GM21526 (cell line): Measurements from ENCODE around the gene TMEM44.
"Not testable (repeated sequence)": the region's sequence is repeated elsewhere in the genome, so short reads cannot be mapped to it uniquely, and the experiment has no call there.

ENCODE experiments used
- ATAC-seq: cut with Tn5 transposase; IDR thresholded peaks from one replicate; pipeline ENCODE4 v1.9.1; 2021; ENCODE audit warnings: moderate library complexity; ENCODE audit not compliant: unreplicated experiment, low FRiP score

TMEM44 gene

DNA sequence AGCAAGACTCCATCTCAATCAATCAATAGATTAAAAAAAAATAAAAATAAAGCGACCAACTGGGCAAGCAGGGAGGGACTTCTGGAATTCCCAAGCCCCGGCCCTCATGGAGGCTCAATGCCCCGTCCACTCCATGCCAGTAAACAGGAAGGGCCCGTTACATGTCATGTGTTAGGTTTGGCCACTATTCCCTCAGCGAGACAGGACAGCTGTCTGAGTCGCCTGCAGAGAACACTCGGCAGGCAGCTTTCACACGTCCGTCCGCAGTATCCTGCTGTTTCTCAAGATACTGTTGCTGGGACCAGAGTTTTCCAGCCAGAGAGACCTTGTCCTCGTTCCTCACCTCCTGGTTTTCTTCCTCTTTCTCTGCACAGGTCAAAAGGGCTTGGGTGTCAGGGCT is 18.0 kb downstream of the TMEM44 start:
- ATAC-seq = no peak

DNA sequence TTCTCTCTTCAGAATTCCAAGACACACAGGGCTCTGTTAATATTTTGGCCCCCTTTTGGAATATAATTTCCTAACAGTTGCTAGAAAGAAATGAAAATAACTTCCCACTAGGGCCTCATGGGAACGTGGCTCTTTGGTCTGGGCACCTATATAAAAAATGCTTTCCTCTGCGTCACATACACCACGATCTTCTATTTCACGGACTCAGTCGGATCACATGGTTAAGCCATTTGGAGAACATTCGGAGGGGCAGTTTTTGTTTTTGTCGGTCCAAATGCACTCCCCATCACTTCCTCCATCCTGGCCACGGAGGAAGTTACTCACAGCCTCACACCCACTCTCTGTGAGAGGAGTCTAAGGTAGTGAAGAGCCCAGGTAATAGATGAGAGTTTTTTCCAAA is 21.0 kb downstream of the TMEM44 start:
- ATAC-seq = no peak

DNA sequence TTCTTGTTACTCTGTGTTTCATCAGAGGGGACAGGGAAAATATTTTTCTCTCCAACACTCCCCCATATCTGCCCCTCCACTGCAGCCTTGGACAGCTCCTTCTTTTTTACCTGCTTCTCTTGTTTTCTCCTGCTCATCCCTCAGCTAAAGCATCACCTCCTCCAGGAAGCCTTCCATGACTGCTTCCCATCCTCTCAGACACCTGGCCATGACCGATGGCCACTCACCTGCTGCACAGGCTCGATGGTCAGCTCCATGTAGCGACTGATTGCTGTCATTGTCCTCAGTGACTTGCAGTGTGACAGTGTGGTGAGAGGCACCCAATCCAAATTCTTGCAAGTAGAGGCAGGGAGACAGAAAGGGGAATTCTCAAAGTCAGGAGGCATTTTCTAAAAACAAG is 22.5 kb downstream of the TMEM44 start:
- no peak for ATAC-seq

DNA sequence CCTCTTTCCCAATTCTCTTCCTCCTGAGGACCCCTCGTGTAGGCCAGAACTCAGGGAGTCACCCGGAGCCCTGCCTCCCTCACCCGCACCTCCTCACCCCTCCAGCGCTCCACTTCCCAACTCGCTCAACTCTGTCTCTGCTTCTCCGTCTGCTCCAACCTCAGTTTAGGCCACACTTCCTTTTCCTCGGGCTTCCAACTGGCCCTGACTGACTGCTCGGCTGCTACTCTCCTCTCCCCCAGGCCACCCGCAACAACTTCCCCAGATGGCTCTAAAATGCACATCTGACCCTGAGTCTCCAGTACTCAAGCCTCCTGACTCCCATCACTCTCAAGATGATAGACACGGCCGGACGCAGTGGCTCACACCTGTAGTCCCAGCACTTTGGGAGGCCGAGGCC is 23.6 kb downstream of the TMEM44 start:
- no peak for ATAC-seq

DNA sequence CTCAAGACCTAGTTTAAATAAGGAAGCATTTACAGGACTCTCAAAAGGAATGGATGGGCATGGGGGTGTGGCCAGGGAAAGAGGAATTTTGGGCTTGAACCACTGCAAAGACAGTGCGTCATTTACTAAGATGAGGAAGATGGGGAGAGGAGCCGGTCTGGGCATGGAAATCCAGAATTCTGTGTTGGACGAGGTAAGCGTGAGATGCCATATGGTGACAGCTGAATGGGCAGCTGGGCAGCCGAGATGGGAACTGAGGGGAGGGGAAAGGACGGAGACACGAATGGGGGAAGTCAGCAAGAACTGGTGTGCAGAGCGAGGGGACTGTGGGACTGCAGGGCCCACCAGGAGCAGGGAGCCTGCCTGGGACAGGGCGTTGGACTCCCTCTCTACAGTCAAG is 24.2 kb downstream of the TMEM44 start:
- no peak for ATAC-seq

DNA sequence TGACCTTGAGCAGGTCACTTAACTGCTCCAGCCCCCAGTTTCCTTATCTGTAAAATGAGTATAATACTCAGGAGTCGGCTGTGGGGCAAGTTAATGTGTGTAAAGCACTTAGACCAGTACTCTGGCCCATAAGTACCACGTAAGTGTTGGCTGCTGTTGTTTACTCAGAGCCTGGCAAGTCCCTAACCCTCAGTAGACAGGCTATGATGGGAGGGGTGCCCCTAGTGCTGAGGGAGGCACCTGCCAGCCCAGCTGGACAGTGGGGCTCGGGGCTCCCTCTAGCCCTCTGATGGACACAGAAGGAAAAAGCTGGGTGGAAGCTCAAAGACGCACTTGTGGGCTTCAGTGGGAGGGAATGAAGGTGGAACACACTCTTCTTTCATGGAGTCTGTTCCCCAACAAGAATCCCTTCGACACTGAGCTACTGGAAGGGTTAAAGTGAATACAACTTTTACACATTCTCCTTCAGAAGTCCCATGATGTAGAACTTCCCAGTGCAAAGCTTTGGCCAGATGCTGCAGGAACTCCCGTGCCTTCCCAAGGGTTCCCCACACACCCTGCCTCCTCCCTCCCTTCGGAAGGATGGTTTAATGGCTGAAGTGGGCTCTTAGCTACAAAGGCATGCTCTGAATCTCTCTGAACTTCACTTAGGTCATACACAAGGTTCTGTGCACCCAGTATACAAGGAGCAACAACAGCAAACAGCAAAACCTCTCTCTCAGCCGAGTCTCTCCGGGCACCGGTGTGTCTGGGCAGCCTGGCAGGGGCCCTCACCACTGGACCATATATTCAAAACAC is 25.4 kb downstream of the TMEM44 start:
- ATAC-seq = no peak

DNA sequence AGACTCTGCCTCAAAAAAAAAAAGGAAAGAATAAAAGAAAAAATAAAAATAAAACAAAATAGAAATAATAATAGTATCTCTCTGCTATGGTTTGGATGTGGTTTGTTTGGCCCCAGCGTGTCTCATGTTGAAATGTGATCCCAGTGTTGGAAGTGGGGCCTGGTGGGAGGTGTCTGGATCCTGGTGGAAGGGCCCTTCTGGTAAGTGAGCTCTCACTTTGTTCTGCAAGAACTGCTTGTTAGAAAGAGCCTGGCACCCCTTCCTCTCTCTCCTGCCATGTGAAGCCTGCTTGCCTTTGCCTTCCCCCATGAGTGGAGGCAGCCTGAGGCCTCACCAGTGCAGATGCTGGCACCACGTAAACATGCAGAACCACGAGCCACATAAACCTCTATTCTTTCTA is 26.3 kb downstream of the TMEM44 start:
- no peak for ATAC-seq

DNA sequence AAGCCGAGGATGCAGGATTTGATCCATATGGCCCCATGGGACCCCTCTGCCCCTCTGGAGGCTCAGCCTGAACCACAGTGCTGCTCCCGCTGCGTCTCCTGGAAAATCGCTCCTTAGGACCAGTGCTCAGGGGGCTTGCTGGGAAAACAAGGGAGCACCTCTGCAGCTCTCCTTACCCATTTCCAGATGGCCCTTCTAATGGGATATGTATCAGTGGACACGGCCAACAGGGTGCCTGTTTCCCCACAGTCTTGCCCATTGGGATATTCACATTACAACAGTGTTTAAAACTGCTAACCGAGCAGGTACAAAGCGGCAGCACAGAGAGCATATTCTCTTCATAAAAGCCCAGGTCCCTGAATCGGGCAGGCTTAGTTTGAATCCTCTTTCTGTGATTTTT is 27.1 kb downstream of the TMEM44 start:
- ATAC-seq = no peak

DNA sequence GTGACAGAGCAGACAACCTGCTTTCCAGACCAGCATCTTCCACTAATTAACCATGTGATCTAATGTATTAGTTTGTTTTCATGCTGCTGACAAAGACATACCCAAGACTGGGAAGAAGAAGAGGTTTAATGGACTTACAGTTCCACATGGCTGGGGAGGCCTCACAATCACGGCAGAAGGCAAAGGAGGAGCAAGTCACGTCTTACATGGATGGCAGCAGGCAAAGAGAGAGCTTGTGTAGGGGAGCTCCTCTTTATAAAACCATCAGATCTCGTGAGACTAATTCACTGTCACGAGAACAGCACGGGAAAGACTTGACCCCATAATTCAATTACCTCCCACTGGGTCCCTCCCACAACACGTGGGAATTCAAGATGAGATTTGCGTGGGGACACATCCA is 27.9 kb downstream of the TMEM44 start:
- not testable (repeated sequence) for ATAC-seq

DNA sequence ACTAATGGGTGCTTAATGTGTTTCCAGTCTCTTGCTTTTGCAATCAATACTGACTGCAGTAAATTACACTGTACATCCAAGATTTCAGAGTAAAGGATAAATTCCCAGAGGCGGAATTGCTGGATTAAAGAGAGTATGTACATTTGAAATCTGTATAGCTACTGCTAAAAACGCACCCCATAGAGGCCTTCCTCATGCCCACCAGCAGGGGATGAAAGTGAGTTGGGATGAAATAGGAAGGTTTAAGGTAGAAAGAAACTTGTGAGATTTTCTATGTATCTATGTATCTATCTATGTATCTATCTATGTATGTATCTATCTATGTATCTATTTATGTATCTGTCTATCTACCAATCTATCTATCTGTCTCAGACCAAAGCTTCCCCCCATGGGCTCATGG is 28.4 kb downstream of the TMEM44 start:
- ATAC-seq = no peak

DNA sequence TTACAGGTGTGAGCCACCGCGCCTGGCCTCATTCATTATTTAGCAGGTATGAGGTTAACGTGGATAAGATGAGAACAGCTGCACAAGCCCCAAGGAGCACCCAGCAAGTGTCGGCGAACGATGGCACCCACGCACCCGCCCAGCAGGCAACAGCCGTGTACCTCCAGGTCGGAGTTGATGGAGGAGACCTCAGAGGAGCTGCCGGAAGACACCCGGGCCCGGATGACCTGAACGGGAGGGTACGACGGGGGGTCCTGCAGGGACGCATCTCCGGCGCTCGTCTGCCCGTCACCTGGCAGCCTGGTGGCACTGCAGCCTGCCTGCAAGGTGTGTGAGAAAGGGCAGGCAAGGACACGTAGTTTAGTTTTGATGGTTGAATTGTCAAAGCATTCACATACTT is 29.1 kb downstream of the TMEM44 start:
- ATAC-seq = no peak

DNA sequence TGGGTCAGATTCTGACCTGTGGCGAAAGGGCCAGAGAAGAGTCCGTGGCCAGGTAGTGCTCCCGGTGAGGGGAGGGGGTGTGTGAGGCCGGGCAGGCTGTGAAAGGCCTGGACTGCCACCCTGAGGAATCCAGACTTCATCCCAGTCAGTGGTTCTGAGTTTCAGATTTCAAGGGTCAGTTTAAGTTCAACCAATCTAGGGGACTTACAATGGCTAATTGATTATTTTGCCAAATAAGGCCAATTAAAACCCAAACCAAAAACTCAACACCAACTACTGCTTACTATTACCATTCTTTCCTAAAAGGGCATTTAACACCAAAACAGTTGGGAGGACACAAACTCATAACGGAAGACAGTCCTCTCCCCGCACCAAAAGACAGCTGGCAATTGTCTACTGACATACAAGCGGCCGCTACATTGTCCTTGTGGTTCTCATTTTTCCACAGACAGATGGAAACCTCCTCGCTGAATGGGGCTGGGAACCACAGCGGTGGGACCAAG is 30.5 kb downstream of the TMEM44 start:
- no peak for ATAC-seq

DNA sequence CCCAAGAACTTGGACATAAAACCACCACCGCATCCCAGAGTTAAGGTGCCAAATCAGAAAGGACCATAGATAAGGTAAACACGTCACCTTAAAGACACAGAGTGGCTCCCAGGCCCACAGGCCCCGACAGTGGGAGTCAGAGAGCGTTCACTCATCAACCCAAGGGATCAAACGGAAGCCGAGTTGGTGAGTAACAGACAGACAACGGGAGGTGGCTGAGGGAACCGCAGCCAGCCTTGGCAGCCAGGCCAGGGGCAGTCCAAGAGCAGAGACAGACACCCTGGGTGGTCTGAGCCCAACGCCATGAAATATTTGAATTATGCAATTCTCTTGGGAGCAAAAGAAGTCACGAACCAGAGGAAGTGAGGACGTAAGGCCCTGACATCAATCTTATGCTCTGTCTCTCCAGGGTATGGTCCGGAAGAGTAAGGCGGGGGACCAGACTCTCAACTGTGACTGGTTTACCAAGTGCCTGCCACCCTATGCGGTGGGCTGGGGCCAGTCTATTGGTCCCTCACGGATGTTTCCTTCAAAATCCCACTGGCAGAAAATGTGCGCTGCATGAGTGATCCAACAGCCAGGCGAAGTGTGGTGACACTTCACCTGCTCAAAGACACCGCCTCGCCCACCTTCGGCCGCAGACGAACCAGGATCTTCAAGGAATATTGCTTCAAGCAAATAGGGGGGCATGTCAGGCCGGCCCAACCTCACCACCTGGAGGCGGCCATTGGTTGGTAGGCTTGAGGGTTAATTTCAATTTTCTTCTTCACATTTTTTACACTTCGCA is 34.3 kb downstream of the TMEM44 start:
- no peak for ATAC-seq

DNA sequence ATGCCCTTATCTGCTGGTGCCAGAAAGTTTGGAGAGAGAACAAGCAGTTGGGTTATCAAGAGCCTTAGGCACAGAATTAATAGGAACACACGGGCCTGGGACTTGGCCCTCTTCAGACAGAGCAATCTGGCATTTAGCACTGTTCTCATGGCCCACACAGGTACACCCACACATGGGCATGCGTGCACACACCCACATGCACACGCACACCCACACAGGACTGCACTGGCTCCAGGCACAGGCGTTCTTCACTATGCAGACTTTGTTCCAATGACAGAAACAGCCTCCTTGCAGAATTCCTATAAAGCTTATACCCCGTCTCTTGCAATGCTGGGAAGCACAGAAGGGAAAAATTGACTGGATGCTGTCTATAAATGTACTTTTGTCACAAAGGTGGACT is 36.3 kb downstream of the TMEM44 start:
- no peak for ATAC-seq

DNA sequence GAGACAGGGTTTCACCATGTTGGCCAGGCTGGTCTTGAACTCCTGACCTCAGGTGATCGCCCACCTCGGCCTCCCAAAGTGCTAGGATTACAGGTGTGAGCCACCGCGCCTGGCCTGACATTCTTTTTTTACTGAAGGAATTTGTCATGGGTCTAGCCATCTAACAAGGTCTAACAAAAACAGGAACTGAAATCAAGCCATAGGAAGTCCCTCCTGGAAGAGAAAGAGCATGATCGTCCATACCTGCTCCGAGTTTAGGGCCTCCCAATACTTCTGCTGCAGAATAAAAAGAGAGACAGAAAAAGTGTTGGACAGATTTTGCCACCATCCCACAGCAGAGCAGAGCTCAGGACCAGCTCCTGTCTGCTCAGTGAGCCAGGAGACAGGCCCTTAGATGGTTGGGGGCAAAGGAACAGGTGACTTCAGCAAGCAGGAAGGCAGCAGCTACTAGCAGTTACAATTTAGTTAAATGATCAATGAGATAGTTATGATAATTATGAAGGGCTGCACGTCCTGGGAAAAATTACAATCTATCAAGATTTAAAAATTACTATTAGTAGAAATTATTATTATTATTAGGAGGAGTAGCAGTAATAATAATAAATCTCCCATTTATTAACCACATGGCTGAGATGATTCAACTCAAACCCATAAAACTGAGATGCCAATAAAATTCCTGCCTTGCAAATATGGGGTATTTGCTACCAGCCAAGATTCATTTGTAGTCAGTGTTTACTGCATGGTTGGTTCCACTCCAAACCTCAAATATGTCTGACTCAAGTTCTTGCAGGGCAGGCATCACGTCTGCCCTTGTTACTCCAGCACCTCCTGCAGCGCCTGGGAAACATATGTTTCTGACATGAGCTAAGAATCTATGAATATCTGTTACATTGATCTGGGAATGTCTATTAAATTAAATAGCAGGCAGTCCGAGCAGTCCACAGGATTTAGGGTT is 40.1 kb downstream of the TMEM44 start:
- ATAC-seq = no peak

DNA sequence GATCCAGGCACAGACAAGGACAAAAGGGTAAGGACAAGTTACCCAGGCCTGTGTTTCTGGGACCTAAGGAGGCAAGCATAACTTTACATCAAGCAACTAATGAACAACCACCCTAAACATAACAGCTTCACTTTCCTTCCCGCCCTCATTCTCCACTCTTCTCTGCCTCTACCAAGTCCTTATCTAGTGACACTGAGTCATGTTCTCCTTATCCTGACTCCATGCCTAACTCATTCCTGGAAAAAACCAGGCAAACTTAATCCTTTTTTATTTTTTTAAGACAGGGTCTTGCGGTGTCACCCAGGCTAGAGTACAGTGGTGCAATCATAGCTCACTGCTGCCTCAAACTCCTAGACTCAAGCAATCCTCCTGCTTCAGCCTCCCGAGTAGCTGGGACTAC is 44.5 kb downstream of the TMEM44 start:
- ATAC-seq = no peak

DNA sequence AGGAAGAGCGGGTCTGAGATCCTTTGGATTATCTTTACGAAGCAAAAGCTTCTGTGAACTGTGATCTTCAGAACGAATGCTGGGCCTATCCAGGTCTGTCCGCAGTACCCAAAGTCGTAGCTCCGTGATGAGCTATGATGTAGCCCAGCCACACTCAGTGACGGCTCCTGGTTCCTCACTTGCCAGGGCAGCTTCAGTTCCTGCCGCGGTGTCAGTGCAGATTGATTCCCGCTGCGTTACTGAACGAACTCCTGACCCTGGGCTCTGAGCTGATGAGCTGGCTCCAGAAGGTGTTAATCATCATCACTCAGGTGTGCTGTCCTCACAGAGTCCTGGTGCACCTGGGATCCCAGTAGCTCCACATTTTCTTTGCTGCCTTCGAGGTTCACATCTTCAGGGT is 45.0 kb downstream of the TMEM44 start:
- no peak for ATAC-seq

DNA sequence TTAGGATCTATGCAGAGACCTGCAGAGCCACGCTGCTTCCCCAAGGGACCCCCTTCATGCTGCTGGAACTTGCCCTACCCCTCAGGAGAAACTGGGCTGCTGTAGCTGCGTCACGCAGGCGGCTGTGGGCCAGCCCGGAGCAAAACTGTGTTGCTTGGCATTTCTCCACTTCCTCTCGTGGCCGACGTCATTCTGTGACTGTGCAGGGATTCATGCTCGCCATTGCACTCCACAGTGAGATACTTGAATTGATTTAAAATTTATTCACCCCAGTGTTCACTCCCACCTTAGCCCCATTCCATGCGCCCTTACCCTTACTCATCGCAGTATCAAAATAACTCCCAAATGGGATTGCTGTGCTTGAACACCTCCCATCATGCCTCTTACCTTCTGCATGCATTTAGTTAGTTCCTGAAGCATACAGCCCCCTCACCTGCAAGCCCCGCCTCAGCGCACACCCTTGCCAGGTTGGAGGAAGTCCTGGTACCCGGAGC is 45.7 kb downstream of the TMEM44 start:
- ATAC-seq = no peak

DNA sequence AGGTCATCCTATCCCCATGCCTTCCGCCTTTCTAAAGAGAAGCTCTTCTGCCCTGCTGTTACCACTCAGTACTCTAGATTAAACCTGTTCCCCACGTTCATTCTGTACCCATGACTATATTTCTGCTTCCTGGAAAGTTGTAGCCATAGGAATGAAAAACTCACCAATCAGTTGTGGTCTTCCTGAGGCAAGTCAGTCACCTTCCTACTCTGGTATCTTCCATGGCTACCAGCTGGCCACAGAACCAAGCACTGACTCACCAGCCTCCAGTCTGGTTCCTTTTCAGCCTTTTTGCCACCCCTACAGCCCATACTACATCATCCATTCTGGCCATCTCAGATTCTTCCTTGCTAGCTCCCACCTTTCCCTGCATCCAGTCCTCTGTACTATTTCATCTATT is 46.4 kb downstream of the TMEM44 start:
- no peak for ATAC-seq

DNA sequence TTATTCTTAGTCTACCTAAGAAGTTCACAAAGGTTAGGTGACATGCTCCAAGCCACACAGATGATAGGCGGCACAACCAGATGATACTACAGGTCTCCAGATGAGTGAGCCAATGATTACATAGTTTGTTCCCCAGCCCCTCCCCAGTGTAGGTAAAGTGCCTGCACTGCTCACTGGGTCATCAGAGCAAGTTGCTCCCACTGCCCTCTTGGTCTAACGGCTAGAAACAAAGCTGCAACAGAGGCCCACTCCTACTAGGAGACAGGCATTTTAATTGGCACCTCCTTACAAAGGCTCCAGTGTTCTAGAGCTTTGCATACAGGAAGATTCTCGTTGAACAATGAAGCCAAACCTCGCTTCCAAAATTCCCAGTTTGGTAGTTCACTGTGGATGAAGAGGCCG is 47.3 kb downstream of the TMEM44 start:
- ATAC-seq = no peak

DNA sequence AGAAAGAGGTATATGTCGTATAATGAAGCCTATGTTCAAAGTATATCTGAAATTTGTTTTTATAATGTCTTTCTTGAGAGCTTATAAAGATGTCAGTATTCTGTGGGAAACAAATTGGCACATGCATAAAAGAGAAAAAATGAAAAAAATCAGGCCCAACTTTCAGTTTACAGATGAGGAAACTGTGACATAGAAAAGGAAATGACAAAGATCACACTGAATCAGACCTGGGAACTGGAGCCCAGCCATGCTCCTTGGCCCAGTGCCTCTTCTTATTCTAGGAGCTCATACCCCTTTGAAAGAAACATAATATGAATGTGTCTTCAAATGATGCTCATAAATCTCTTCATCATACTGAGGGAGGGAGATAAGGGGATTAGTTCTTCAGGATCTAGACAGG is 48.4 kb downstream of the TMEM44 start:
- ATAC-seq = no peak
